K562 (cell line): Measurements from ENCODE around the gene LMNTD2. TPM values are rescaled to one million over a fixed set of nuclear protein-coding genes. Genes with fewer than 3 reads are reported as not detected.

Source experiments
- ARID3B ChIP-seq: fragments of 250-450 bp; sonication (Bioruptor Pico); IDR thresholded peaks from 2 replicates; pipeline ENCODE4 v1.4.0; 2020; ENCODE audit warnings: borderline replicate concordance
- CCNT2 ChIP-seq: IDR thresholded peaks from 2 replicates; pipeline ENCODE4 v1.6.1; 2011; ENCODE audit warnings: borderline replicate concordance, low read depth, mild to moderate bottlenecking, moderate library complexity, mixed read lengths, low read length; ENCODE audit not compliant: insufficient read length; ENCODE audit errors: extremely low read depth
- KDM2B ChIP-seq: fragments of 250-450 bp; sonication (Bioruptor Pico); IDR thresholded peaks from 2 replicates; pipeline ENCODE4 v1.8.0; 2021; ENCODE audit warnings: mild to moderate bottlenecking, moderate library complexity
- KLF16 ChIP-seq: IDR thresholded peaks from 2 replicates; pipeline ENCODE4 v1.6.1; 2016; ENCODE audit warnings: antibody characterized with exemption
- NONO ChIP-seq, 2 experiments: fragments of 200-400 bp in 1 of 2; fragments of 450-650 bp in 1 of 2; formaldehyde crosslinking in 1 of 2; IDR thresholded peaks; 2 replicates each; pipeline ENCODE4 v1.6.1; 2017; ENCODE audit warnings: low read depth in 2 of 2, mild to moderate bottlenecking in 2 of 2, moderate library complexity in 2 of 2, low read length in 1 of 2
- POLR2G ChIP-seq: fragments of 200-400 bp; formaldehyde crosslinking; IDR thresholded peaks from 2 replicates; pipeline ENCODE4 v1.6.1; 2017; ENCODE audit warnings: low read depth, mild to moderate bottlenecking, antibody characterized with exemption, low read length, moderate library complexity
- THAP12 ChIP-seq: fragments of 250-450 bp; sonication (Bioruptor Pico); IDR thresholded peaks from 2 replicates; pipeline ENCODE4 v1.9.0; 2021; ENCODE audit warnings: mild to moderate bottlenecking, inconsistent platforms
- ZBTB40 ChIP-seq, 2 experiments: fragments of 450-650 bp in 1 of 2; sonication (generic) in 1 of 2; formaldehyde crosslinking in 1 of 2; IDR thresholded peaks; 2 replicates each; pipeline versions ENCODE4 v1.7.1 to v1.9.0; 2016 to 2022; ENCODE audit warnings: inconsistent platforms in 1 of 2, mild to moderate bottlenecking in 1 of 2, missing genetic modification reagents in 1 of 2
- ZNF655 ChIP-seq: fragments of 250-450 bp; sonication (Bioruptor Pico); IDR thresholded peaks from 2 replicates; pipeline ENCODE4 v1.5.0; 2021
- polyA plus RNA-seq, 8 experiments: library from polyadenylated mRNA; depleted of rRNA in 4 of 8; stranded (reverse) in 5 of 8; unstranded in 3 of 8; fragments of >200 nt; fragmentation: Nextera tagmentation in 2 of 8; fragmentation: Illumina TruSeq in 1 of 8; extraction: Ambion mirVana in 2 of 8; extraction: Trizol in 1 of 8; gene quantifications; 2 replicates each; pipeline versions ENCODE4 v1.2.1 to v1.2.3, GENCODE V29; 2011 to 2014; ENCODE audit warnings: inconsistent platforms in 1 of 8, missing spikeins in 1 of 8
- total RNA-seq, 7 experiments: library from RNA; depleted of rRNA in 6 of 7; stranded (reverse); fragments of >200 nt in 6 of 7; fragmentation: Illumina TruSeq in 2 of 7; extraction: Trizol in 2 of 7; gene quantifications; 2 replicates each; pipeline versions ENCODE4 v1.2.1 to v1.2.3, GENCODE V29; 2011 to 2021; ENCODE audit warnings: low replicate concordance in 1 of 7

Gene LMNTD2
- total and polyA plus RNA-seq, 9 of the 15 experiments (the other 6 are each of a cell fraction or from before 2014, with no cell fraction given) = 0.48 to 4.2 (median 1.5) TPM; not detected in 3

- TF ChIP-seq THAP12 (CRISPR knock-in tag) (peak; percentile 15; the same call in 1 of the 2 replicates), KLF16 (no peak), POLR2G (0 out of 2 replicates have a peak, but pooled peaks have one; percentile 13), CCNT2 (peak; percentile 4), NONO (IDR thresholded peaks at IDR 0.05; ENCODE audit: low read depth in 2 of 2, low read length in 1 of 2) (peak in 1 of 2 experiments; percentile 47; a peak in 1 of 4 replicates), ZNF655 (no peak), ARID3B (CRISPR knock-in tag) (no peak), ZBTB40 (IDR thresholded peaks at IDR 0.05) (peak; percentile 40; the same call in 1 of the 2 replicates), ZBTB40 (CRISPR knock-in tag; IDR thresholded peaks at IDR 0.05) (no peak), KDM2B (CRISPR knock-in tag) (peak; percentile 93)
Observed at GRCh38 chr11:575313-575995, 14.9 kb upstream of the LMNTD2 start (continued).
